DMS53 treated with DMSO at 0.1 percent for 48 hours (cell line): Measurements from ENCODE around the gene PIK3R2.
"Not testable (repeated sequence)": the region's sequence is repeated elsewhere in the genome, so short reads cannot be mapped to it uniquely, and the experiment has no call there.

ENCODE experiments used
- DNase-seq: peaks from one replicate; lab custom pipeline; 2025; ENCODE audit not compliant: unreplicated experiment; lab: John Stamatoyannopoulos, UW

Gene PIK3R2

DNA sequence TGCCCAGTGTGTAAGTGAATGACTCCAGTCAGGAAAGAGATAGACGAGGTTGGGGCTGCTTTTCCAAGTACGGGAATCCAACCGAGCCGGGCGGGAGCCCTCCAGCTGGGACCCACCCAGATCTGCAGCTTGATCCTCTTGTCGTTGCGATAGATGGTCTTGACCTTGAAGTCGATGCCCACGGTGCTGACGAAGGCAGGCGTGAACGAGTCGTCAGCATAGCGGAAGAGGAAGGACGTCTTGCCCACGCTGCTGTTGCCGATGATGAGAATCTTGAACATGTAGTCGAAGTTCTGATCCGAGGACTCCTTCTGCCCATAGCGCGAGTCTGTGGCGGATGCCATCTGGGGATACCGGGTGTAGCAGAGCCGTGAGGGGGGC lies 49.4 kb downstream of the PIK3R2 start:
- DNase-seq: no peak

DNA sequence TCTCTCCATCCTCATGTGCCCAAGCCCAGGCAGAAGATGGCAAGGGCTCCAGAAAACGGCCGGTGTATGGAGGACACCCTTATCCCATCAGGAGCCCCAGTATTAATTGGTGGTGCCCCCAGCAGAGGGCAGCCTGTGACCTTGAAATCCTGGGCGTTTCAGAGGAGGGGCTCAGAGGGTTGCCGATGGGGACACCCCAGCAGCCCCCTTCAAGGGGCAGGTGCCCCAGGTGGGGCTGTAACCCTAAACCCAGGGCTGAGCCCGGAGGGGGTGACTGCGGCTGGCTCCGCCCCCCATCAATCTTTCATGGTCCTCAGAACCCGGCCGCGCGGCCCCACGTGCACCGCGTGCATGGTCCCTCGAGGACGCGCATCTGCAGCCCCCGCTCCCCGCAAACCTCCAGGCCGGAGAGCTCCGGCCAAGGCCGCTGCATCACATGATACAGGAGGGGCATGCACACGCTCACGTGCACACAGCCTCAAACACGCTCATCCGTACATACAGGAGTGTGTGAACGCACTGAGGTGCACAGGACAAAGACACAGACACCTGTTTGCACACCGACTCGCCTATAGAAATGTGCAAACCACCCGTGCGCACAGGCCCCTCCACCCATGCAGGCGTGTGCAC lies 49.9 kb downstream of the PIK3R2 start:
- no peak for DNase-seq

DNA sequence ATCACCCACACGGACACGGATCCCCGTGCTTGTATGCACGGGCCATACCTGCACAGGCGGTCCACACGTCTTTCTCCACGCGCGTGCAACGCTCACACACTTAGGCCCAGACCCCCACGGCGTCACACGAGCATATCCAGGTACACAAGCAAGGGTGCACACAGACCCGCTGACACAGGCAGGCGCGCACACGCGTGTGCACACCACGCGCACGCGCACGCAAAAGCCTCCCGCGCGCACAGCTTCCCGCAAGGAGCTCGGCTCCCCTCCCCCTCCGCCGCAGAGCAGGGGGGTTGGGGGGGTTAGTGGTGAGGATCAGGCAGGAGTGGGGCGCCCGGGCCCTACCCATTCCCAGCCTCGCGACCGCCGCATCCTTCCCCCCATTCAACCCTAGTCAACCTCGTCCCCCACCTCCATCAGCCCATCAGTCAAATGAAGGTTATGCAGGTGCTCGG lies 50.5 kb downstream of the PIK3R2 start:
- no peak for DNase-seq

DNA sequence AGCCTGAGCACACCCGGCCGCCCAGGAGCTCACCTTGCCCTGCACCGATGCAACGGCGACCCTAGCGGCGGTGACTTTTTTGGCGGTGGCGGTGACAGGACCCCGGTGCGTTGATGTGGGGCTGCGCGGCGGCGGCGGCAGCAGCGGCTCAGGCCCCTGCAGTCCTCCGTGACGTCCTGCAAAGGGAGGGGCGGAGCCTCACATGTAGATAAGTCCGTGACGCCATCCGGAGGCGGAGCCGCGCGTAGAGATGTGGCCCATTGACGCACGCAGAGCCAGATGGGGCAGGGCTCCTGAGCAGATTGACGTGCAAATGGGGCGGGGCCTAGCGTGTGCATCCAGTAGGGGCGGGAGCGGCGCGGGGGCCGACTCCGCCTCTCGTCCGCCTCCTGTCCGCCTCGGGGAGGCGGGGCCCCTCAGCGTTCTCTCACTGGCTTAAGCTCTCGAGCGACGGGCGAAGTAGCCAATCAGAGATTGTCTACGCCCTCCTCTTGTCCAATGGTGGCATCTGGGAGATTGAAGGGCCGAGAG lies 51.0 kb downstream of the PIK3R2 start, which contains the start of gene RAB3A:
Gene RAB3A (minus strand): TSS at position 180 of the 531 bp plus-strand sequence. CDS start 1,302 bp downstream, outside the sequence.
- DNase-seq: peak; percentile 100

DNA sequence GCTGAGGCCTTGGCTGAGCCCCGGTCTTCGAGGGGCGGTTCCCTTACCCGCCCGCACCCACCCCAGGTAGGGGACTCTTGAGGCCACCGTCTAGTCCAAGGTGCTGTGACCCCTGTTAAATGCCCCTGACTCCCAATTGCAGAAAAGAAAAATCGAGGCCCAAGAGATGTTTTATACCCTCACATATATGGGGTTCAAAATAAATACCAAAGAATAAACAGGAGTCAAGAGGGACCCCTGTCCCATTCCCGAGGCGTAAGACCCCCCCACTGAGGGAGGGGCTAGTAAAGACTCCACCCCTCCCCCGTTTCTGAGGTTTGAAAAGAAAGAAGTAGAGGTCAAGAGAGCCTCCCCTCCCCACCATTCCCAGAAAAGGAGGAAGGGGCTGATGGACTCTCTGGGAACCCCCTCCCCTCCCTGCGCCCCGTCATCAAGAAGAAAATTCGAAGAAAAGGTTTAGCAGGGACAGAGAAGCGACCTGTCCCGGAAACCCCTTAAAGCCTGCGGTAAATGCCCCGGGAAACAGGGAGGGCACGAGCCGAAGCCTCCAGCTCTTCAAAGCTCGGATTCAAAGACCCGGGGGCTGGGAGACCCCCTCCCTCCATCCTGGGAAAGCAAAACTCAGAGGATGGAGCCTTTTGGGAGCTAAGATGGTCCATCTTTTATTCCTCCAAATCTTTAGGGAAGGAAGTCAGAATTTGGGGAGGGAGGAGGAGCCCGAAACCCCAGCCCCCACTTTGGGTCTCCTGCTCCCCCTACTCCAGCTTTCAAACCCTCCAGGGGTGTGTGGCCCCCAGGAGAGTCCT lies 51.6 kb downstream of the PIK3R2 start:
- peak; percentile 72 for DNase-seq

DNA sequence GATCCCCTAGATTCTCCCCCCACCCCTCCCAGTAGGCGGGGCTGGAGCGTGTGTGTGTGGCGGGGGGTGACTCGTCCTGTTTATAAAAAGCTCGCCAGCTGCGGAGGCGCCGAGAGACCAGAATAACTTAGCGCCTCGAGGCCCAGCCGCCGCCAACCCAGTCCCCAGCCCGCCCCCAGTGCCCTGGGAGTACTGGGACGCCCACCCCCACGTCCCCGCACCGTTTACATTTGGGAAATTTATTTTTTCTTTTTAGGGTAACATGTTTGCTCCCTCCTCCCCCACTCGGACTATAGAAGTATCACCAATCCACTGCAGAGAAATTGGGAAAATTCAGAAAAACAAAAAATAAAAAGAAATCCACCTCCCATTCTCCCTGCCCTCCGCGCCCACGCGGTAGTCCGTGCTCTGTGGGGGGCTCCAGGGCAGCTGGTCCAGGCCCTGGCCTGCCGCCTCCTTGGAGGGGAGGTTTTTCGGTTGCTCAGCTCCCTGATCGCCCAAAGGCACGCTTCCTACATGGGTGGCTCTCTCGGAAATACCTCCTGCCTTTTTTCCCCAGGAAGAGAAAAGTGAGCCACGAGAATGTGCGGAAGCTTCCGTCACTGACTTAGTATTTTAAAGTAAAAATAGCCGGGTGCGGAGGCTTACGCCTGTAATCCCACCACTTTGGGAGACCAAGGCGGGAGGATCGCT lies 52.4 kb downstream of the PIK3R2 start:
- DNase-seq: no peak

DNA sequence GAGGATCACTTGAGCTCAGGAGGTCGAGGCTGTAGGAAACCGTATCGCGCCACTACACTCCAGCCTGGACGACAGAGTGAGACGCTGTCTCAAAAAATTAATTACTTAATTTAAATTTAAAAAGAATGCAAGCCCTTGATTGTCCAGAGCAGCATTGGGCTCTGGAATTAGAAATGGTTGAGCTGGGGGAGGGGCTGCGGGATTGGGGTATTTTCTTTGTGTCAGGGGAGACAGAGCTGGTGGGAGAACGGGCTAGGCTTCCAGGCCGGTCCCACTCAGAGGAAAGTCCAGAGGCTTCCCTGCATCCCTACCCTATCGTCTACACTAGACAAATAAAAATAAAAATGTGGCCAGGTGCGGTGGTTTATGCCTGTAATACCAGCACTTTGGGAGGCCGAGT lies 53.1 kb downstream of the PIK3R2 start:
- DNase-seq: no peak

DNA sequence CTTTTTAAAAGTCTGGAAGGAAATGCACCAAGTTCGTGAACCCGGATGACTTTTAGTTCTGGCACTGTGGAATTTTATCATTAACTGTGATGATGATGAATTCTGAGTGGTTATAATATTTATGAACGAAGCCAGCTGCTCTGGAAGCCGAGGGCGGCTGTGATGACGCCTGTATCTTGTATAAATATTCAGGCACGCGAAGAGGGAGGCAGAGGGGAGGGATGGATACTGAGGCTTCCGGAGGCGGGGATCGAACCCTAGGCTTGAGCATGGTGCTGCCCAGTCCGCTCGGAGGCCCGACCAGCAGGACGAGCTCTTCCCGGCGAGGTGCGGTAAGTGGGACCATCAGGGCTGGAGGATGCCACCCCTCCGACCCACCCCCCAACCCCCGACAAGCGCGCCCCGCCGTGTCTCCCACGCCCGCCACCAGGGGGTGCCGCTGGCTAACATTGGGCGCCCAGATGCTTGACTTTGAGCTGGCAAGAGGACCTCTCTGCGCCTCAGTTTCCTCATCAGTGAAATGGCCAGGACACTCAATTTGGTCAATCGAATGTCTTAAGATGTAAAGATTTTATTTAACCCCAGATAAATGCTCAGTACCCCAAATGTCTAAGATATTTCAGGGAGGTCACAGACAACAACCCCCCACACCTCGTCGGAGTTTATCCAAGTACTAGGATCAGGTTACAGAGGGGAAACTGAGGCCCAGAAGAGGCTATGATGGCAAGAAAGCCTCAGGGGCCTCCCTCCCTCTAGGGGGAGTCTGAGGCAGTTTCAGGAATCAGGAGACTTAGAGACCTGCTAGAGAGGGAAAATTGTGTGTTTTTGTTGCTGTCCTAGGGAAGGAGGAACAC lies 55.4 kb downstream of the PIK3R2 start:
- no peak for DNase-seq

DNA sequence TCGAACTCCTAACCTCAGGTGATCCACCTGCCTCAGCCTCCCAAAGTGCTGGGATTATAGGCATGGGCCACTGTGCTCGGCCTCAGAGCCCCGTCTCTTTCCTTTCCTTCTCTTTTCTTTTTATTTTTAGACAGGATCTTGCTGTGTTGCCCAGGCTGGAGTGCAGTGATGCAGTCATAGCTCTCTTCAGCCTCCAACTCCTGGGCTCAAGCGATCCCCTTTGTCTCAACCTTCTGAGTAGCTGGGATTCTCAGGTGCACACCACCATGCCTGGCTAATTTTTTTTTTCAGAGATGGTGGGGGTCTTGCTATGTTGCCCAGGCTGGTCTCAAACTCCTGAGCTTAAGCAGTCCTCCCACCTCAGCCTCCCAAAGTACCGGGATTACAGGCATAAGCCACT lies 56.9 kb downstream of the PIK3R2 start:
- not testable (repeated sequence) for DNase-seq

DNA sequence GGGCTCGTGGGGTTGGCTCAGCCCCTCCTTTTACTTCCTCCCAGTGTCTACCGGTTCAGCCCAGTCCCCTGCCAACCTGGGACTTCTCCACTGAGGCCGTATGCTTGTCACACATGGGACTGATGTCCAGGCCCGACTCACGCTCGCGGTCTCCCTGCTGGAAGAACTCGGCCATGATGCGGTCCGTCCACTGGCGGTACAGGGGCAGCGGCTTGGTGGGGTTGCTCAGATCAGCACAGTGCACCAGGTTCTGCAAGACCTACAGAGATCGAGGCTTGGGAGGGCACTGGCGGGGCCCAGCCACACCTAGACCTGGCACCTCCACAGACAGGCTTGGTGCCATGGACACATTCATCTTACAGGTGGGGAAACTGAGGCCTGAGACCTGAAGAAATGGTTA lies 58.7 kb downstream of the PIK3R2 start:
- DNase-seq: no peak

DNA sequence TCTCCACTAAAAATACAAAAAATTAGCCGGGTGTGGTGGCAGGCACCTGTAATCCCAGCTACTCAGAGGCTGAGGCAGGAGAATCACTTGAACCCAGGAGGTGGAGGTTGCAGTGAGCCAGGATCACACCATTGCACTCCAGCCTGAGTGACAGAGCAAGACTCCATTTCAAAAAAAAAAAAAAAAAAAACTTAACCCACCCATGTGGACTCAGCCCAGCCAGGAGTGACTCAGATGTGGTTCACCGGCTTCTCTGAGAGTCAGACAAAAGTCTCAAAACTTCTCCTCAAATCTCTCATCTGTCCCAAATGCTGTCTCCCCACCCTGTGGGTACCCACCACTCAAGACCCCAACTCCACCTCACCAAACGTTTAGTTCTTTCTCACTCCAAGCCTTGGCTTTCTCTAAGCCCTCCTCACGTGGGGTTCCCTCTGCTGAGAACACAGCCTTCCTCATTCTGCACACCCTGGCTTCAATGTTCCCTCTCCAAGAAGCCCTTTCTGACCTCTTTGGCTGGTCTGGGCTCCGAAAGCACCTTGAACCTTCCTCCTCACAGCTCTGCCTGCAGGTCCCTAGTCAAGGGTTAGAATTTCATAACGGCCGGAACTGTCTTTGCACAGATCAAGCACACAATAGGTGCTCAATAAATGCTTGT lies 61.9 kb downstream of the PIK3R2 start:
- DNase-seq: no peak

DNA sequence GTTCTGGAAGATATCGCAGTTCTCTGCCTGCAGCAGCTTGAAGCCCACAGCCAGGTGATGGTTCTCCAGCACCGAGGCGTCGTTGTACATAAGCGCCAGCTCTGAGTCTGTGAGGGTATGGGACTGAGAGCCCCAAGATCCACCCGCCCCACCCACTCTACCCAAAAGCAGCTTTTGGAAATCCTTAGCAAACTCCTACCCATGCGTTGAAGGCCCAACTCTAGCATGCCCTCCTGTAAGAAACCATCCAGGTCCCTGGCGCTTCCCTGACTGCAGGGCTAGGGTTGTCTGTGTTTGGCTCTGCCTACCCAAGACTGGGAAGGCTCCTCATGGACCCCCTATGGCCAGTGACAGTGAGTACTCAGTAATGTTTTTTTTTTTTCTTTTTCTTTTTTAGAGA lies 63.8 kb downstream of the PIK3R2 start:
- no peak for DNase-seq

DNA sequence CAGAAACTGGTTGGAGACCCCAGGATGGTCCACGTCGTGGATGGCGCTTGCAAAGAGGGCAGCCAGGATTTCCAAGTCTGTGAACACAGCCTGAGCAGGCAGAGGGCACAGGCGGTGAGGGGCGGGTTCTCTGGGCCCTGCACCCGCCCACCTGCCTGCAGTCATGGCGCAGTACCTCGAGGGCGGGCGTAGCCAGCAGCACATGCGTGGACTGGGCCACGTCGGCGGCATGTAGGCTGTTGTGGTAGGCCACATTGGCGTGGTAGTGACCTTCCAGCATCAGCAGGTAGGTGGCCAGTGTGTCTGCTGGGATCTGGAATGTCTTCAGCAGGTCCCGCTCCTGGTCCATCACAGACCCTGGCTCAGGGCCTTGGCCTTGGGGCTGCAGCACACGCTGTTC lies 65.2 kb downstream of the PIK3R2 start:
- no peak for DNase-seq

DNA sequence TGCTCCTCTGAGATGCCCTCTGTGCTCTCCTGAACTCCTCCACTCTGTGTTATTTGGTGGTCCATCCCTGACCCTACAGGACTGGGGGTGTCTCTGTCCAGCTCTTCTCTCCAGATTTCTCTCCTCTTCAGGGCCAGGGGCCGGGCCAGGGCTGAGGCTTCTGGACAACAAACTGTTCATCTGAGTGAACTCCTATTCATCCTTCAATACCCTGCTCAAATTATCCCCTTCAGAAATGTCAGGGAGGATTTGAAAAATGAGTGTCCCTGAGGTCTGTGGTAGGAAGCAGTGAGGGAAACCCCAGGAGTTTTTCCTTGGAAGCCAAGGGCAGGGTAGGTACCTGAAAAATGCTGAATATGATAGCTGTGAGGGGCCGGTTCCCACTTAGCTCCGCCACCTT lies 65.6 kb downstream of the PIK3R2 start:
- no peak for DNase-seq
